Mesenchymal stem cell (in vitro differentiated cells and primary cell): ENCODE results near the gene BRAF.

Experiments used
- DNase-seq: peaks from one replicate; pipeline ENCODE4 v3.0.0-alpha.2; 2013
- H2AFZ ChIP-seq: one replicate; pipeline ENCODE4 v1.6.1; 2013; ENCODE audit warnings: low read depth, mild to moderate bottlenecking, control low read depth, inconsistent platforms, low read length, moderate library complexity
- H2AK5ac ChIP-seq: 2 replicates; pipeline ENCODE4 v1.6.1; 2013; ENCODE audit warnings: low read length, moderate library complexity, mild to moderate bottlenecking, inconsistent platforms; ENCODE audit not compliant: severe bottlenecking
- H2BK120ac ChIP-seq: one replicate; pipeline ENCODE4 v1.6.1; 2013; ENCODE audit warnings: low read depth, mild to moderate bottlenecking, inconsistent platforms, low read length, moderate library complexity
- H2BK12ac ChIP-seq, 2 experiments: one replicate each; pipeline ENCODE4 v1.6.1; 2013; ENCODE audit warnings: inconsistent platforms in 2 of 2, low read length in 2 of 2, mild to moderate bottlenecking in 2 of 2, moderate library complexity in 2 of 2, control low read depth in 1 of 2
- H2BK15ac ChIP-seq: one replicate; pipeline ENCODE4 v1.6.1; 2013; ENCODE audit warnings: mild to moderate bottlenecking, low read depth, inconsistent platforms; ENCODE audit not compliant: poor library complexity, severe bottlenecking
- H2BK5ac ChIP-seq: 2 replicates; pipeline ENCODE4 v1.6.1; 2013; ENCODE audit warnings: low read depth, mild to moderate bottlenecking, low read length, control low read depth, inconsistent platforms; ENCODE audit not compliant: poor library complexity, severe bottlenecking
- H3K14ac ChIP-seq, 2 experiments: one replicate each; pipeline ENCODE4 v1.6.1; 2013; ENCODE audit warnings: inconsistent platforms in 2 of 2, low read length in 2 of 2, control low read depth in 1 of 2, mild to moderate bottlenecking in 1 of 2, moderate library complexity in 1 of 2
- H3K18ac ChIP-seq, 2 experiments: one replicate each; pipeline ENCODE4 v1.6.1; 2013; ENCODE audit warnings: inconsistent platforms in 2 of 2, low read length in 2 of 2, control low read depth in 1 of 2, low read depth in 1 of 2, mild to moderate bottlenecking in 1 of 2
- H3K23ac ChIP-seq, 2 experiments: one replicate each; pipeline ENCODE4 v1.6.1; 2013; ENCODE audit warnings: inconsistent platforms in 2 of 2, low read length in 2 of 2, mild to moderate bottlenecking in 2 of 2, moderate library complexity in 2 of 2, control low read depth in 1 of 2
- H3K27ac ChIP-seq: 2 replicates; pipeline ENCODE4 v1.5.1; 2013; ENCODE audit warnings: mild to moderate bottlenecking, moderate library complexity, low read length, control low read depth, inconsistent platforms; ENCODE audit not compliant: poor library complexity, severe bottlenecking
- H3K27me3 ChIP-seq, 2 experiments: 2 replicates each; pipeline versions ENCODE4 v1.6.1 to v1.7.0; 2013; ENCODE audit warnings: low read length in 2 of 2, mild to moderate bottlenecking in 2 of 2, moderate library complexity in 2 of 2, control low read depth in 1 of 2, inconsistent platforms in 1 of 2; ENCODE audit not compliant: control insufficient read depth in 1 of 2, insufficient read depth in 1 of 2
- H3K36me3 ChIP-seq, 2 experiments: 2 replicates each; pipeline versions ENCODE4 v1.6.1 to v1.7.0; 2013; ENCODE audit warnings: low read length in 2 of 2, control low read depth in 1 of 2, inconsistent platforms in 1 of 2, low read depth in 1 of 2, mild to moderate bottlenecking in 1 of 2; ENCODE audit not compliant: insufficient read depth in 2 of 2, control insufficient read depth in 1 of 2
- H3K4ac ChIP-seq, 2 experiments: one replicate each; pipeline ENCODE4 v1.6.1; 2013; ENCODE audit warnings: inconsistent platforms in 2 of 2, low read length in 2 of 2, mild to moderate bottlenecking in 2 of 2, moderate library complexity in 2 of 2, control low read depth in 1 of 2, low read depth in 1 of 2
- H3K4me1 ChIP-seq: 2 replicates; pipeline ENCODE4 v1.6.1; 2013; ENCODE audit warnings: low read depth, low read length, control low read depth; ENCODE audit not compliant: control insufficient read depth, insufficient read depth
- H3K4me2 ChIP-seq: 2 replicates; pipeline ENCODE4 v1.6.1; 2013; ENCODE audit warnings: low read length, mild to moderate bottlenecking, inconsistent platforms; ENCODE audit not compliant: poor library complexity, severe bottlenecking
- H3K4me3 ChIP-seq, 2 experiments: 2 replicates each; pipeline versions ENCODE4 v1.5.1 to v1.7.0; 2013; ENCODE audit warnings: low read length in 2 of 2, mild to moderate bottlenecking in 2 of 2, control low read depth in 1 of 2, low read depth in 1 of 2; ENCODE audit not compliant: insufficient read depth in 1 of 2
- H3K79me1 ChIP-seq: replicated peaks from 2 replicates; pipeline ENCODE4 v1.6.1; 2013; ENCODE audit warnings: mild to moderate bottlenecking, control low read depth, low read length, inconsistent platforms; ENCODE audit not compliant: poor library complexity, severe bottlenecking
- H3K9ac ChIP-seq: 2 replicates; pipeline ENCODE4 v1.7.0; 2013; ENCODE audit warnings: mild to moderate bottlenecking, low read length, moderate library complexity
- H3K9me3 ChIP-seq: 2 replicates; pipeline ENCODE4 v1.7.0; 2013; ENCODE audit warnings: mild to moderate bottlenecking, low read length; ENCODE audit not compliant: control insufficient read depth
- H4K8ac ChIP-seq: one replicate; pipeline ENCODE4 v1.6.1; 2013; ENCODE audit warnings: inconsistent platforms, mild to moderate bottlenecking, low read length, moderate library complexity
- H4K91ac ChIP-seq: one replicate; pipeline ENCODE4 v1.6.1; 2013; ENCODE audit warnings: mild to moderate bottlenecking, low read length, inconsistent platforms
- WGBS: methylation state at CpG from one replicate; pipeline ENCODE4 v1.1.7; 2013; ENCODE audit warnings: mixed read lengths; 5-methylcytosine and 5-hydroxymethylcytosine counted together

Gene BRAF

DNA sequence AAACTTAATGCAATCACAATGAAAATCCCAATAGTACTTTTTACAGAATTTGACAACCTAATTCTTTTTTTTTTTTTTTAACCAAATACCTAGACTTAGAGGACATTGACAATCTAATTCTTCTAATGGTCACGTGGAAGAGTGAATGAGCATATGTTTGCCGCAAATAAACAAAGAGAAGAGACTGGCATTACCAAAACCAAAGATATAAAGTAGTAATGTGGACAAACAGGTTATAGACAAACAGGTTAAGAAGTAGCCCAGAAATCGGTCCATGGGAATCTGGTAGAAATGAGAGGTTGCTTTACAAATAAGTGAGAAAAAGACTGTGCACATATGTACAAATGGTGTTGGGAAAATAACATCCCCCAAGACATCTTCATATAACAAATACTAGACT is 27.7 kb downstream of the BRAF start:
- 95% methylated on average over 2 of the region's 3 CpGs for WGBS
- Histone ChIP-seq H2BK5ac (no peak overlapping the region), H3K14ac (no peak overlapping the region)

GRCh38 chr7:140889645-140890044 is 35.1 kb downstream of the BRAF start:
- Histone ChIP-seq H3K14ac (no peak overlapping the region), H3K23ac (no peak overlapping the region), H3K79me1 (peaks cover 23% of the 10 kb centered on the region), H2BK5ac (no peak overlapping the region), H3K18ac (no peak overlapping the region), H3K4ac (no peak overlapping the region), H3K36me3 (no peaks in the 10 kb centered on the region), H3K9me3 (no peaks in the 10 kb centered on the region), H3K4me1 (no peaks in the 10 kb centered on the region), H3K4me3 (no peak overlapping the region), H3K9ac (no peak overlapping the region), H2AFZ (no peak overlapping the region), H3K4me2 (no peak overlapping the region), H2BK120ac (no peak overlapping the region), H3K27me3 (no peaks in the 10 kb centered on the region), H2BK12ac (no peak overlapping the region), H4K8ac (no peak overlapping the region), H2BK15ac (no peak overlapping the region), H3K27ac (no peak overlapping the region), H4K91ac (no peak overlapping the region), H2AK5ac (no peak overlapping the region)
- no peak for DNase-seq
- 100% methylated on average over 1 of the region's 1 CpG for WGBS

More for the DNA sequence above, 27.7 kb downstream of the BRAF start:
- H3K4me2 ChIP-seq, result no peak overlapping the region
- no peak overlapping the region for H3K9ac ChIP-seq
- no peak overlapping the region for H4K8ac ChIP-seq
- no peak overlapping the region for H3K27ac ChIP-seq
- no peaks in the 10 kb centered on the region for H3K4me1 ChIP-seq
- no peak overlapping the region for H2BK12ac ChIP-seq
- no peak overlapping the region for H4K91ac ChIP-seq
- no peaks in the 10 kb centered on the region for H3K36me3 ChIP-seq
- no peaks in the 10 kb centered on the region for H3K27me3 ChIP-seq
- no peak overlapping the region for H3K4me3 ChIP-seq
- H3K9me3 ChIP-seq, result no peaks in the 10 kb centered on the region
- no peak overlapping the region for H2AFZ ChIP-seq
- no peak overlapping the region for H3K23ac ChIP-seq
- no peak overlapping the region for H3K4ac ChIP-seq
- no peak overlapping the region for H2AK5ac ChIP-seq
- no peak for DNase-seq
- no peak overlapping the region for H3K18ac ChIP-seq
- no peak overlapping the region for H2BK15ac ChIP-seq
- peaks cover 16% of the 10 kb centered on the region for H3K79me1 ChIP-seq
- no peak overlapping the region for H2BK120ac ChIP-seq

- no peak overlapping the region for H3K4ac ChIP-seq
- no peak overlapping the region for H3K23ac ChIP-seq
- no peaks in the 10 kb centered on the region for H3K4me1 ChIP-seq
- H3K9me3 ChIP-seq, result no peaks in the 10 kb centered on the region
- DNase-seq, result no peak
- no peaks in the 10 kb centered on the region for H3K36me3 ChIP-seq
- no peak overlapping the region for H3K14ac ChIP-seq
- H2BK12ac ChIP-seq, result no peak overlapping the region
- H4K8ac ChIP-seq, result no peak overlapping the region
- H2BK5ac ChIP-seq, result no peak overlapping the region
- no peak overlapping the region for H2BK15ac ChIP-seq
- H3K18ac ChIP-seq, result no peak overlapping the region
- no peak overlapping the region for H3K4me2 ChIP-seq
- H2AK5ac ChIP-seq, result no peak overlapping the region
- H2AFZ ChIP-seq, result no peak overlapping the region
- no peak overlapping the region for H3K9ac ChIP-seq
- H2BK120ac ChIP-seq, result no peak overlapping the region
- H3K4me3 ChIP-seq, result no peak overlapping the region
- no peak overlapping the region for H4K91ac ChIP-seq
- no peak overlapping the region for H3K27ac ChIP-seq
- H3K79me1 ChIP-seq, result peaks cover 26% of the 10 kb centered on the region
- no peaks in the 10 kb centered on the region for H3K27me3 ChIP-seq
- 100% methylated on average over 1 of the region's 1 CpG for WGBS
Observed at GRCh38 chr7:140889150-140889549, 35.6 kb downstream of the BRAF start.

DNA sequence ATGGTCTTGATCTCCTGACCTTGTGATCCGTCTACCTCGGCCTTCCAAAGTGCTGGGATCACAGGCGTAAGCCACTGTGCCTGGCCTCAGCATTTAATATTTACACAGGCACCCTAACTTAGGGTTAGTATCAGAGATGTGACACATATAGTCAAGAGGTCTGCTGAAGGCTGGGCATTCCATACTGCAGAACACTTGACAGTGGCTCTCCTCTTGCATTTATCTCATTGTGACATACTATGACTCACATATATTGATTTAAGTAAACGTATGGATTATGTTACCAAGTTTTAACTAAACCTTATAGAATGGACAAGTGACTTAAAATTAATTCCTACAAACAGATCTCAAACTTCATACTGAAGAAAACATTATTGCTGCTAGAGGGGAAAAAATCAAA is 36.6 kb downstream of the BRAF start:
- Histone ChIP-seq H3K4me3 (no peak overlapping the region), H4K8ac (no peak overlapping the region), H2BK15ac (no peak overlapping the region), H2BK5ac (no peak overlapping the region), H3K79me1 (peaks cover 23% of the 10 kb centered on the region), H2BK12ac (no peak overlapping the region), H3K23ac (no peak overlapping the region), H3K18ac (no peak overlapping the region), H3K9me3 (no peaks in the 10 kb centered on the region), H3K27me3 (no peaks in the 10 kb centered on the region), H3K27ac (no peak overlapping the region), H3K4ac (no peak overlapping the region), H3K9ac (no peak overlapping the region), H3K14ac (no peak overlapping the region), H3K4me2 (no peak overlapping the region), H2BK120ac (no peak overlapping the region), H4K91ac (no peak overlapping the region), H3K36me3 (no peaks in the 10 kb centered on the region), H3K4me1 (no peaks in the 10 kb centered on the region), H2AFZ (no peak overlapping the region), H2AK5ac (no peak overlapping the region)
- peak; percentile 46 for DNase-seq
- WGBS, result 90% methylated on average over 2 of the region's 4 CpGs
